Measurements from ENCODE around the gene GLI1.
"Not testable (repeated sequence)": the region's sequence is repeated elsewhere in the genome, so short reads cannot be mapped to it uniquely, and the experiment has no call there.

The GLI1 gene

GRCh38 chr12:57441393-57441792, 18.2 kb upstream of the GLI1 start:
- not testable (repeated sequence) for H3K27ac ChIP-seq (ENCODE audit: insufficient read depth, low read depth, low read length, poor library complexity, severe bottlenecking); H3K4me1 ChIP-seq (ENCODE audit: control insufficient read depth, insufficient read depth, low read length); H3K36me3 ChIP-seq (ENCODE audit: control insufficient read depth, insufficient read depth, low read length); H3K9me3 ChIP-seq (ENCODE audit: control insufficient read depth, low read length); H3K4me3 ChIP-seq (ENCODE audit: insufficient read depth, low read depth, low read length); H3K27me3 ChIP-seq (ENCODE audit: control insufficient read depth, insufficient read depth, low read length, poor library complexity, severe bottlenecking)
- 83% methylated on average over 1 of the region's 2 CpGs for WGBS, 2 experiments

DNA sequence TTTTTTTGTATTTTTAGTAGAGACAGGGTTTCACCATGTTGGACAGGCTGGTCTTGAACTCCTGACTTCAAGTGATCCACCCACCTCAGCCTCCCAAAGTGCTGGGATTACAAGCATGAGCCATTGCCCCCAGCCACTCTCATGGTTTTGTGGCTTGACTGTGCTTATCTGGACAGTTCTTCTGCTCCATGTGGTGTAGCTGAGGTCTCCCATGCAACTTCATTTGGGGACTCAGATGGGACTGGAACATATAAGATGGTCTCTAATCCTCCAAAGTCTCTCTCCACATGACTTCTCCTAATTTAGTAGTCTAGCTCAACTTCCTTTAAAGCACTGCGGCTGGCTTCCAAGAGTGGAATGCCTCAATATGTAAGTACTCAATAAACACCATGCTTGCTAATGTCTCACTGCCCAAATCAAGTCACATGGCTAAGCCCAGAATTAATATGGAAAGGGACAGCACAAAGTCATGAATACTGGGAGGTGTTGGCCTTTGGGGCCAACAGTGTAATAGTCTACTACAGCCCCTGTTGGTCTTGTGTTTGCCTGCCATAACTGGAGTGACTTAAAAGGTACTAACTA, 17.6 kb upstream of the GLI1 start:
- Histone ChIP-seq H3K4me1 (ENCODE audit: control insufficient read depth, insufficient read depth, low read length) (no peaks in the 10 kb centered on the region), H3K27ac (ENCODE audit: insufficient read depth, low read depth, low read length, poor library complexity, severe bottlenecking) (no peak overlapping the region), H3K27me3 (ENCODE audit: control insufficient read depth, insufficient read depth, low read length, poor library complexity, severe bottlenecking) (no peaks in the 10 kb centered on the region), H3K4me3 (ENCODE audit: insufficient read depth, low read depth, low read length) (no peak overlapping the region), H3K36me3 (ENCODE audit: control insufficient read depth, insufficient read depth, low read length) (no peaks in the 10 kb centered on the region), H3K9me3 (ENCODE audit: control insufficient read depth, low read length) (no peaks in the 10 kb centered on the region)
- 42 to 53% methylated on average over 1 of the region's 1 CpG for WGBS, 2 experiments

GRCh38 chr12:57444337-57444736, 15.2 kb upstream of the GLI1 start:
- H3K4me3 ChIP-seq (ENCODE audit: insufficient read depth, low read depth, low read length); H3K4me1 ChIP-seq (ENCODE audit: control insufficient read depth, insufficient read depth, low read length); H3K27me3 ChIP-seq (ENCODE audit: control insufficient read depth, insufficient read depth, low read length, poor library complexity, severe bottlenecking); H3K27ac ChIP-seq (ENCODE audit: insufficient read depth, low read depth, low read length, poor library complexity, severe bottlenecking); H3K9me3 ChIP-seq (ENCODE audit: control insufficient read depth, low read length); H3K36me3 ChIP-seq (ENCODE audit: control insufficient read depth, insufficient read depth, low read length): not testable (repeated sequence)
- WGBS, 2 experiments: 89 to 91% methylated on average over 6 of the region's 6 CpGs

DNA sequence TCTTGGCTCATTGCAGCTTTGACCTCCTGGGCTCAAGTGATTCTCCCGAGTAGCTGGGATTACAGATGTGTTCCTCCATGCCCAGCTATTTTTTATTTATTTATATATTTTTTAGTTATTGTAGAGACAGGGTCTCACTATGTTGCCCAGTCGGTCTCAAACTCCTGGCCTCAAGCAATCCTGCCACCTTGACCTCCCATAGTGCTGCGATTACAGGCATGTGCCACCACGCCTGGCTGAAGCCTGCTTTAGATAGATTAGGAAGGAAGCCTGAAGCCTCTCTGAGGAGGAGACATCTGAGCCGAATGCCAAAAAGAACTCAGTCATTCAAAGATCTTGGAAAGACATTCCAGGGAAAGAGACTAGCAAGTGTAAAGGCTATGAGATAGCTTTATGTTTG, 14.8 kb upstream of the GLI1 start:
- Histone ChIP-seq H3K4me1 (ENCODE audit: control insufficient read depth, insufficient read depth, low read length) (no peaks in the 10 kb centered on the region), H3K36me3 (ENCODE audit: control insufficient read depth, insufficient read depth, low read length) (no peaks in the 10 kb centered on the region), H3K27ac (ENCODE audit: insufficient read depth, low read depth, low read length, poor library complexity, severe bottlenecking) (no peak overlapping the region), H3K27me3 (ENCODE audit: control insufficient read depth, insufficient read depth, low read length, poor library complexity, severe bottlenecking) (no peaks in the 10 kb centered on the region), H3K4me3 (ENCODE audit: insufficient read depth, low read depth, low read length) (no peak overlapping the region), H3K9me3 (ENCODE audit: control insufficient read depth, low read length) (no peaks in the 10 kb centered on the region)
- WGBS, 2 experiments: 82 to 89% methylated on average over 5 of the region's 5 CpGs

DNA sequence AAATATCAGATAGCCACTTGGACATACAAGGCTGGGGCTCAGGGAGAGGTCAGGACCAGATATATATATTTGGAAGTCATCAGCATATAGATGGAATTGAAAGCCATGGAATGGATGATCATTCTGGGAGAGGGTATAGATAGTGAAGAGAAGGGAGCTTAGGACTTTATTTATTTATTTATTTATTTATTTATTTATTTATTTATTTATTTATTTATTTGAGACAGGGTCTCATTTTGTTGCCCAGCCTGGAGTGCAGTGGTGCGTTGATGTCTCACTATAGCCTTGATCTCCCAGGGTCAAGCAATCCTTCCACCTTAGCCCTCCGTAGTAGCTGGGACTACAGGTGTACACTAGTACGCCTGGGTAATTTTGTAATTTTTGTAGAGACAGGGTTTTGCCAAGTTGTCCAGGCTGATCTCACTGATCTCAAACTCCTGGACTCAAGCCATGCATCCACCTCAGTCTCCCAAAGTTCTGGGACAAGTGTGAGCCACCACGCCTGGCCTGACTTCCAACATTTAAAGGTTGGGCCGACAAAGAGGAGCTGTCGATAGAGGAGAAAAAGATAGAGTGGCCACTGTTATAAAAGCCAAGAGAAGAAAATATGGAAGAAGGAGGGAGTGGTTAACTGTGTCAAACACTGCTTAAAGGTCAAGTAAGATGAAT, 13.2 kb upstream of the GLI1 start:
- H3K4me1 ChIP-seq (ENCODE audit: control insufficient read depth, insufficient read depth, low read length): no peaks in the 10 kb centered on the region
- H3K9me3 ChIP-seq (ENCODE audit: control insufficient read depth, low read length): no peaks in the 10 kb centered on the region
- H3K36me3 ChIP-seq (ENCODE audit: control insufficient read depth, insufficient read depth, low read length): no peaks in the 10 kb centered on the region
- no peak overlapping the region for H3K27ac ChIP-seq (ENCODE audit: insufficient read depth, low read depth, low read length, poor library complexity, severe bottlenecking)
- no peaks in the 10 kb centered on the region for H3K27me3 ChIP-seq (ENCODE audit: control insufficient read depth, insufficient read depth, low read length, poor library complexity, severe bottlenecking)
- H3K4me3 ChIP-seq (ENCODE audit: insufficient read depth, low read depth, low read length): no peak overlapping the region
- WGBS, 2 experiments: 91 to 98% methylated on average over 6 of the region's 6 CpGs

DNA sequence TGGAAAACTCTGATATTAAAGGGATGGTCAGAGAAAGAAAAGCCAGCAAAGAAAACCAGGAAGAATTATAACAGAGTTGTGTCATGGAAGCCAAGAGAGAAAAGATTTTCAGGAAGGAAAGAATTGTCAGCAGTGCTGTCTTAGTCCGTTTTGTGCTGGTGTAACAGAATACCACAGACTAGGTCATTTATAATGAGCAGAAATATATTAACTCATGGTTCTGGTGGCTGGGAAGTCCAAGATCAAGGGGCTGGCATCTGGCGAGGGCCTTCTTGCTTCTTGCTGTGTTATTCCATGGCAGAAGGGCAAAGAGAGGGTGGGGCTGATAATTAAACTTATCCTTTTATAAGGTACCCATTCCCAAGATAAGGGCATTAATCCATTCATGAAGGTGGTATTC, 10.9 kb upstream of the GLI1 start:
- 81 to 92% methylated on average over 2 of the region's 2 CpGs for WGBS, 2 experiments
- Histone ChIP-seq H3K4me3 (ENCODE audit: insufficient read depth, low read depth, low read length) (no peak overlapping the region), H3K4me1 (ENCODE audit: control insufficient read depth, insufficient read depth, low read length) (peaks cover 7% of the 10 kb centered on the region), H3K9me3 (ENCODE audit: control insufficient read depth, low read length) (no peaks in the 10 kb centered on the region), H3K36me3 (ENCODE audit: control insufficient read depth, insufficient read depth, low read length) (no peaks in the 10 kb centered on the region), H3K27me3 (ENCODE audit: control insufficient read depth, insufficient read depth, low read length, poor library complexity, severe bottlenecking) (no peaks in the 10 kb centered on the region), H3K27ac (ENCODE audit: insufficient read depth, low read depth, low read length, poor library complexity, severe bottlenecking) (no peak overlapping the region)

GRCh38 chr12:57449375-57449774, 10.2 kb upstream of the GLI1 start:
- 96 to 98% methylated on average over 7 of the region's 7 CpGs for WGBS, 2 experiments
- no peak overlapping the region for H3K27ac ChIP-seq (ENCODE audit: insufficient read depth, low read depth, low read length, poor library complexity, severe bottlenecking)
- no peaks in the 10 kb centered on the region for H3K9me3 ChIP-seq (ENCODE audit: control insufficient read depth, low read length)
- H3K4me3 ChIP-seq (ENCODE audit: insufficient read depth, low read depth, low read length): no peak overlapping the region
- H3K36me3 ChIP-seq (ENCODE audit: control insufficient read depth, insufficient read depth, low read length): no peaks in the 10 kb centered on the region
- H3K4me1 ChIP-seq (ENCODE audit: control insufficient read depth, insufficient read depth, low read length): peaks cover 7% of the 10 kb centered on the region
- no peaks in the 10 kb centered on the region for H3K27me3 ChIP-seq (ENCODE audit: control insufficient read depth, insufficient read depth, low read length, poor library complexity, severe bottlenecking)

DNA sequence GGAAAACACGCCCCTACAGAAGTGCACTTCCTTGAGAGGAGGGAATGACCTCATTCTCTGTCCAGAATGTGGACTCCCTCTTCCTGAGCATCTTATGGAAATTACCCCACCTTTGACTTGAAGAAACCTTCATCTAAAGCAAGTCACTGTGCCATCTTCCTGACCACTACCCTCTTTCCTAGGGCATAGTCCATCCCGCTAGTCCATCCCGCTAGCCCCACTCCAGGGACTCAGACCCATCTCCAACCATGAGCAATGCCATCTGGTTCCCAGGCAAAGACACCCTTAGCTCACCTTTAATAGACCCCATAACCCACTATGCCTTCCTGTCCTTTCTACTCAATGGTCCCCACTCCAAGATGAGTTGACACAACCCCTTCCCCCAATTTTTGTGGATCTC, 9.5 kb upstream of the GLI1 start:
- WGBS, 2 experiments: 92 to 95% methylated on average over 3 of the region's 3 CpGs
- Histone ChIP-seq H3K27ac (ENCODE audit: insufficient read depth, low read depth, low read length, poor library complexity, severe bottlenecking) (no peak overlapping the region), H3K36me3 (ENCODE audit: control insufficient read depth, insufficient read depth, low read length) (no peaks in the 10 kb centered on the region), H3K4me1 (ENCODE audit: control insufficient read depth, insufficient read depth, low read length) (peaks cover 13% of the 10 kb centered on the region), H3K4me3 (ENCODE audit: insufficient read depth, low read depth, low read length) (no peak overlapping the region), H3K9me3 (ENCODE audit: control insufficient read depth, low read length) (no peaks in the 10 kb centered on the region), H3K27me3 (ENCODE audit: control insufficient read depth, insufficient read depth, low read length, poor library complexity, severe bottlenecking) (no peaks in the 10 kb centered on the region)

DNA sequence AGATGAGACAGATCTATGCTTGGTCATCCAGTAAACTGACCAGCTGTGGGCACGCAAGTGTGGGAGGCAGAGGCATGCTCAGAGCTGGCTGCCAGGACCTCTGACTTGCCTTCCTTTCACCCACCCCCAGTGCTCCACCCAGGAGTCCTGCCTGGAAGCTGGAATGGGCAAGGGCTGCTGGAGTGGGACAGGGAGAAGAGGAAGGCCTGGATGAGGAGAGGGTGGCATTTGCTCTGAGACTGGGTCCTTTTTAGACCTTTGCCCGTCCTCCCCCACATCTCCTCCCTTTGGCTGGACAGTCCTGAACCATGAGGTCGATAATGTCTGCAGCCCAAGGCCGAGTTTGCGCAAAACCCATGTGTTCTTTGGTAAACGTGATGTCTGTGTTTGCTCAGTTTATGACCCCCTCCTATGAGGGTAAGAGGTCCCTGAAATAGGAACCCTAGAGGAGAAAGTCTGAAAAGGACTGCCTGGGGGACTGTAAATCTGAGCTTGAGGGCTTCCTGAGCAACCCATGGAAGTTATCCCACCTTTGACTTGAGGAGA, 8.3 kb upstream of the GLI1 start:
- H3K27me3 ChIP-seq (ENCODE audit: control insufficient read depth, insufficient read depth, low read length, poor library complexity, severe bottlenecking): no peaks in the 10 kb centered on the region
- H3K4me3 ChIP-seq (ENCODE audit: insufficient read depth, low read depth, low read length): no peak overlapping the region
- WGBS, 2 experiments: 95% methylated on average over 6 of the region's 6 CpGs
- H3K9me3 ChIP-seq (ENCODE audit: control insufficient read depth, low read length): no peaks in the 10 kb centered on the region
- peaks cover 20% of the 10 kb centered on the region for H3K4me1 ChIP-seq (ENCODE audit: control insufficient read depth, insufficient read depth, low read length)
- no peaks in the 10 kb centered on the region for H3K36me3 ChIP-seq (ENCODE audit: control insufficient read depth, insufficient read depth, low read length)
- H3K27ac ChIP-seq (ENCODE audit: insufficient read depth, low read depth, low read length, poor library complexity, severe bottlenecking): no peak overlapping the region

- WGBS, 2 experiments: 53 to 58% methylated on average over 8 to 9 of the region's 9 CpGs
Observed at GRCh38 chr12:57452181-57452936, 7.2 kb upstream of the GLI1 start.

More at GRCh38 chr12:57452181-57452936, 7.2 kb upstream of the GLI1 start:
- no peaks in the 10 kb centered on the region for H3K9me3 ChIP-seq (ENCODE audit: control insufficient read depth, low read length)
- no peak overlapping the region for H3K4me3 ChIP-seq (ENCODE audit: insufficient read depth, low read depth, low read length)
- no peak overlapping the region for H3K27ac ChIP-seq (ENCODE audit: insufficient read depth, low read depth, low read length, poor library complexity, severe bottlenecking)
- no peaks in the 10 kb centered on the region for H3K27me3 ChIP-seq (ENCODE audit: control insufficient read depth, insufficient read depth, low read length, poor library complexity, severe bottlenecking)
- peaks cover 20% of the 10 kb centered on the region for H3K4me1 ChIP-seq (ENCODE audit: control insufficient read depth, insufficient read depth, low read length)
- H3K36me3 ChIP-seq (ENCODE audit: control insufficient read depth, insufficient read depth, low read length): no peaks in the 10 kb centered on the region

All from ectodermal cell (in vitro differentiated cells).